Measurements from ENCODE around the gene ZWILCH.

Gene ZWILCH

GRCh38 chr15:66558271-66558670 lies 53.1 kb downstream of the ZWILCH start:
- DNase-seq: no peak

GRCh38 chr15:66560856-66561525 lies 55.9 kb downstream of the ZWILCH start:
- DNase-seq: no peak

- no peak for DNase-seq
Measured at GRCh38 chr15:66563126-66563525, 58.0 kb downstream of the ZWILCH start.

- DNase-seq: no peak
Measured at GRCh38 chr15:66563566-66564110, 58.5 kb downstream of the ZWILCH start.

GRCh38 chr15:66564136-66565041 lies 59.3 kb downstream of the ZWILCH start:
- DNase-seq: no peak

- no peak for DNase-seq
Measured at GRCh38 chr15:66565141-66565641, 60.1 kb downstream of the ZWILCH start.

GRCh38 chr15:66565741-66566144 lies 60.6 kb downstream of the ZWILCH start, which contains the start of gene LCTL:
Gene LCTL (minus strand): TSS chr15:66565998. CDS start chr15:66565365, 633 bp downstream.
- DNase-seq: no peak

- peak; percentile 26 for DNase-seq
Measured at GRCh38 chr15:66566963-66567531, 61.9 kb downstream of the ZWILCH start.

- no peak for DNase-seq
Measured at GRCh38 chr15:66567897-66568296, 62.8 kb downstream of the ZWILCH start.

- no peak for DNase-seq
Measured at GRCh38 chr15:66569461-66570137, 64.5 kb downstream of the ZWILCH start.

GRCh38 chr15:66570327-66570726 lies 65.2 kb downstream of the ZWILCH start:
- no peak for DNase-seq

- no peak for DNase-seq
Measured at GRCh38 chr15:66570842-66571478, 65.8 kb downstream of the ZWILCH start.

GRCh38 chr15:66572146-66572545 lies 67.0 kb downstream of the ZWILCH start:
- DNase-seq: no peak

GRCh38 chr15:66573348-66573718 lies 68.2 kb downstream of the ZWILCH start:
- no peak for DNase-seq

- DNase-seq: no peak
Measured at GRCh38 chr15:66573719-66574595, 68.8 kb downstream of the ZWILCH start.

GRCh38 chr15:66574596-66574950 lies 69.4 kb downstream of the ZWILCH start:
- no peak for DNase-seq

- DNase-seq: no peak
Measured at GRCh38 chr15:66578286-66578875, 73.3 kb downstream of the ZWILCH start.

GRCh38 chr15:66580643-66581042 lies 75.5 kb downstream of the ZWILCH start:
- no peak for DNase-seq

GRCh38 chr15:66581972-66582537 lies 76.9 kb downstream of the ZWILCH start:
- no peak for DNase-seq

Data from CD4-positive, alpha-beta T cell treated with Interleukin-15 for 1 hour (primary cell).